ENCODE data around the gene SPTA1.

SPTA1 gene

DNA sequence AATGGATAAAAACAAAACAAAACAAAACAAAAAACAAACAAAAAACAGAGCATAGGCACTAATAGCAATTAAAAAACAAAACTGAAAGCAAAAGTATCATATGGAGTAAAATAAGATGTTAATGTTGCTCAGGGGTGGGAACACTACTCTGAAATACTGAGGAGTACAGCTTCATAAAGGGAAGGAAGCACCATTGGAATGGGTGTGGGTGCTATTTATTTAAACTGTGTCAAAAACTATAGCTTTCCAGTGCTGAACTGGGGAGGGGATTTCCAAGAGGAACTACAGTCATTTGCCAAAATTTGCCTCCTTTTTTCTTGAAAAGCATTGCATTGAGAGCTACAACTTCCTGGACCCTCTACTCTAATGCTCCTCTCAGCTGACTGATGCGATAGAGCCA lies 40.0 kb downstream of the SPTA1 start:
- TF ChIP-seq GATA3 (IDR thresholded peaks at IDR 0.05; ENCODE audit: low read depth, low read length) (no peak), GATA2 (IDR thresholded peaks at IDR 0.05; ENCODE audit: low read depth, low read length) (no peak)

DNA sequence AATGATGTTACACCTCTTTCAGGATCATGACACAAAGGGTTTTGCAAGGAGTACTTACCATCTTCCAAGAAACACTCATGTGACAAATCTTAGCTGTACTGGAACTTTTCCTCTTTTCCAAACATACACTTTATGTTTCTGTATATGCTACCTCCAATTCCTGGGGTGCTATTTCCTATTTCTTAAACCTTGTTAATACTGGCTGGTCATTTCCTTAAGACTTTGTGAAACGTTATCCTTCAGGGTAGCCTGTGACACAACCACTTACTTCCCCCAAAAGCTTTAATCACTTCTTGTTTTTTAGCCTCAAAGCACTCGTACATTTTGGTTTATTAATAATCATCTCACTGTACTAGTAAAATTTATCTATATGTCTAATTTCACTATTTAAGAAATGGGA lies 42.1 kb downstream of the SPTA1 start:
- TF ChIP-seq GATA2 (IDR thresholded peaks at IDR 0.05; ENCODE audit: low read depth, low read length) (no peak), GATA3 (IDR thresholded peaks at IDR 0.05; ENCODE audit: low read depth, low read length) (no peak)

DNA sequence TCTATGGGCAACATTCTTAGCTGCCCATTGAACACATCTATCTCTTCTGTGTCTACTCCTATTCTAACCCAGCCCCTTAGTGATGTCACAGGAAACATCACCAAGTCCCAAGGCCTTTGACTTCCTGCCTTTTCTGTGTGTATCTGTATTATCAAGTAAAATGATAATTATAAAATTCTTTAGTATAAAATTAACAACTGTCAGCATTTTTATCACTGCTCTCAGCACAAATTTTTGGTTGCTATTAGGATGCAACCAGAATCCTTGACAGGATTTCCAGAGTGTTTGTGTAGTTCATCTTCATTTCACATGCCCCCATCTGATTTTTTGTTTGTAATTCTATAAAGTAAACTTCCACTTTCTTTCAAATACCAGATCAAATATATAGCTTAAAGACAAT lies 47.6 kb downstream of the SPTA1 start:
- no peak for TF ChIP-seq GATA3 (IDR thresholded peaks at IDR 0.05; ENCODE audit: low read depth, low read length)
- no peak for TF ChIP-seq GATA2 (IDR thresholded peaks at IDR 0.05; ENCODE audit: low read depth, low read length)

DNA sequence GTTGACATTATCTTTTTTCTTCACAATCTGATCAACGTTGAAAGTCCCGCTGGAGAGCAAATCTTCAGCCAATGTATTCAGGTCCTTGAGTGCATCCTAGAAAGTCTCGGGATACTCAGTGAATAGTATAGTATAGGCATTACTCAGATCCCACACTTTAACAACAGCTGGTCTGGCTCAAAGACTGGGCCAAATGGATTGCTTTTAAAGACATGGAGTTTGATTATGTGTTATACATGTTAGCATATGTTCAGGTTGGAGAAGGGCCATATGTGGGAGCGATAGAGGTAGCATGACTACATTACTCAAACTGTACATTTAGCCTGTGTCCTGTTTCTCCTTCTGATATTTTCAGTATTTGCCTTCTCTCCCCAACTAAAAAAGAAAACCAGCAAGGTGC lies 48.4 kb downstream of the SPTA1 start:
- TF ChIP-seq GATA2 (IDR thresholded peaks at IDR 0.05; ENCODE audit: low read depth, low read length): no peak
- no peak for TF ChIP-seq GATA3 (IDR thresholded peaks at IDR 0.05; ENCODE audit: low read depth, low read length)

DNA sequence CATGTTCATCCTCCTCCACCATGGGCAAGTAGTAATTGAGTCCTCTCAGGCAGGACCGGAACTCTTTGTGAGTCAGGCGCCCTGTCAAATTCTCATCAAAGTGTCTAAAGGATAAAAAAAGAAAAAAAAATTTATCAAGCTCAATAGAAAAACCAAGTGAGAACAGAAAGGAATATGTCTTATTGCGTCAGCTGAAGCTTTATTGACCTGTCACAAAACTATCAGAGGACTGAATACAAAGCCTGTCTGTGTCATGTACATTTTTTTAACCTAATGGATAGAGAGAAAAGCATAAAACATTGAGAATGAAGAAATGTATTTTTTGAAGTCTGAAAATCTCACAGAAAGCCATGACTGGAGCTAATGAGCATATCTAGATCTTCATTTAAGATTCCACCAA lies 72.8 kb downstream of the SPTA1 start:
- no peak for TF ChIP-seq GATA3 (IDR thresholded peaks at IDR 0.05; ENCODE audit: low read depth, low read length)
- TF ChIP-seq GATA2 (IDR thresholded peaks at IDR 0.05; ENCODE audit: low read depth, low read length): no peak

DNA sequence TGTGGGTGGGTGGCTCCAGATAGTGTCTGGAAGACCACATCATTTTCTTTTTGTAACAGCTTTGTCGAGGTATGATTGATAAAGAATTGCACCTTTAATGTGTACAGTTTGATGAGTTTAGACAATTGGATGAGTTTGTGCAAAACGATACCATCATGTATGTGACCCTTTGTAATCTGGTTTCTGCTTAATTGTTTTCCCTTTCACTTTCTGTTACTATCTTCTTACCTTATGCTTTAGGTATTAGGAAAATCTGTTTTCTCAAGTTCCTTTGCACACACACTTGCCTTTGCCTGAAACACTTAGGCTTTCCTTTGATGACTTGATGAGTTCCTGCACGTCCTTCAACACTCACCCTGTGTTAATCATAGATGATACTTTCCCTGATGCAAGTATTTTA lies 74.6 kb downstream of the SPTA1 start:
- TF ChIP-seq GATA2 (IDR thresholded peaks at IDR 0.05; ENCODE audit: low read depth, low read length) (no peak), GATA3 (IDR thresholded peaks at IDR 0.05; ENCODE audit: low read depth, low read length) (no peak)

DNA sequence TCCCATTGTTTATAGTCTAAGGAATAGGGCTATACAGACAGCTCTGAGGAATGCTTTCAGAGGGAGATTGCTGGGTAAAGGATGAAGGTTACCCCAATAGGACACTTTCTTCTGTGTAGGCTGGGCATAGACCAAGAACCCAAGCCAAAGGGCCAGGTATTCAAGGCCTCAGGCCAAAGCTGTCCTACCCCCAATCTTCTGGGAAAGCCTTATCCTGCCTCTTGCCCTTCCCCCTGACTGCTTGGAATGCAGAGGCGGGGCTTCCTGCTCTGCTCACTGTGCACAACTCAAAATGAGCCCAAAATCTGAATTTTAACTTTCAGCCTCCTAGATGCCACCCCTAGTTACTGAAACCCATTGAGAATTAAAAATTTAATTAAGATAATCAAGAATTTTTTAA lies 79.2 kb downstream of the SPTA1 start:
- TF ChIP-seq GATA2 (IDR thresholded peaks at IDR 0.05; ENCODE audit: low read depth, low read length) (no peak), GATA3 (IDR thresholded peaks at IDR 0.05; ENCODE audit: low read depth, low read length) (no peak)

DNA sequence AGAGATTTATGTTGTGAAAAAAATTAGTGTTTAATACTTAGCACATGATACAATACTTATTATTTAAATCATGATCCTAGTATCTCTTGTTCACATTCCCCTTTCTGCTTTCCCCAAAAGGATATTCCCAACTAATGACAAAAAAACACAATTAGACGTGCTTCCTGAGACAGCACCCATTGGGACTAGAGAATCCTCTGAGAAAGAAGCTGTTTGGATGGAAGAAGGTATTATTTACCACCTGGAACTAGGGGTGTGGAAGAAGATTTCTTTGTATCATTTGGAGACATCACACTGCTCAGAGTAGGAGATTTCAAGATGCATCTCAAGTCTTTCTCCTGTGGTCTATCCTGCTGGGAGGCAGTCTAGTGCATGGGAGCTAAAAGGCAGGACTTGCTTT lies 81.5 kb downstream of the SPTA1 start, which contains the start of gene OR10Z1:
Gene OR10Z1 (plus strand): TSS at position 301 of the 400 bp plus-strand sequence. CDS start 1,171 bp downstream, outside the sequence.
- no peak for TF ChIP-seq GATA3 (IDR thresholded peaks at IDR 0.05; ENCODE audit: low read depth, low read length)

DNA sequence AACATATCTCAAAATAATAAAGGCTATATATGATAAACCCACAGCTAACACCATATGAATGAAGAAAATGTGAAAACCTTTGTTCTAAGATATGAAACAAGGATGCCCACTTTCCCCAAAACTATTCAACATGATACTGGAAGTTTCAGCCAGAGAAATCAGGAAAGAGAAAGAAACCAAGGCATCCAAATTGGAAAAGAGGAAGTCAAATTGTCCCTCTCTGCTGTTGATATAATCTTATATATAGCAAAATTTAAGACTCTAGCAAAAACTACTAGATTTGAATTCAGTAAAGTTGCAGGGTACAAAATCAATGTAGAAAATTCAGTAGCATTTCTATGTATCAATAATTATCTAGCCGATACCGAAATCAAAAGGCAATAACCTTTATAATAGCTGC lies 85.8 kb downstream of the SPTA1 start:
- no peak for TF ChIP-seq GATA3 (IDR thresholded peaks at IDR 0.05; ENCODE audit: low read depth, low read length)
- no peak for TF ChIP-seq GATA2 (IDR thresholded peaks at IDR 0.05; ENCODE audit: low read depth, low read length)

DNA sequence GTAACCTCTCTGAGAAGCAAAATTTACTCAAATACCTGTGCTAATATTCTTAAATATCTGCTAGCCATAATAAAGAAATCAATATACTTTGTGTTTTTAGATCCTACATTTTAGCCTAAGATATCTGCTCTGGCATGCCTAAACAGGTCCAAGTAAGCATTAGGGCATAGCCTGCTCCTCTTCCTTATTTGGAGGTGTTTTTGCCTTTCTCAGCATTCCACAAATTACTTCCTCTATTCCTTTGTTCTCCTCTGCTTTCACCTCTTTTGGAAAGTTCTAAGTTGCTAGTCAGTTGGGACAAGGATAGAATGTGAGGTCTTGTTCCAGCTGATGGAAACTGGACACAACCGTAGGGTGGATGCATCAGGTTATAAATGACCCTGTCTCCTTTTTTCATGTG lies 99.6 kb downstream of the SPTA1 start:
- TF ChIP-seq GATA3 (IDR thresholded peaks at IDR 0.05; ENCODE audit: low read depth, low read length): no peak
- TF ChIP-seq GATA2 (IDR thresholded peaks at IDR 0.05; ENCODE audit: low read depth, low read length): no peak

DNA sequence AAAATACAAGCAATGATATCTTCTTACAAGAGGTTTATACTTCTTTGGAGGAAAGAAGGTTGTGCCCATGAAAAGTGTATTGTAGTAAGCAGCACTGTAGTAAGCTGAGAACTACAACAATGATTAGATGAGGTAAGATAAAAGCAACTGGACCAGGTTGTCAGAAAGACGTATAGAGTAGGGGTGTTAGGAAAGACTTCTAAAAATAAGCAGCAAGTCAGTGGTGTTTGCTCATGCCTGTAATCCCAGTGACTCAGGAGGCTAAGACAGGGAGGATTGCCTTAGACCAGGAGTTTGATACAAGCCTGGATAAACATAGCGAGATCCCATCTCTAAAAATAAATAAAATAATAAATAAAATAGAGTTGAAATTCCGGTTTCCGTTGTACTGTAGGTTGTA lies 102.6 kb downstream of the SPTA1 start:
- TF ChIP-seq GATA3 (IDR thresholded peaks at IDR 0.05; ENCODE audit: low read depth, low read length) (no peak), GATA2 (IDR thresholded peaks at IDR 0.05; ENCODE audit: low read depth, low read length) (no peak)

DNA sequence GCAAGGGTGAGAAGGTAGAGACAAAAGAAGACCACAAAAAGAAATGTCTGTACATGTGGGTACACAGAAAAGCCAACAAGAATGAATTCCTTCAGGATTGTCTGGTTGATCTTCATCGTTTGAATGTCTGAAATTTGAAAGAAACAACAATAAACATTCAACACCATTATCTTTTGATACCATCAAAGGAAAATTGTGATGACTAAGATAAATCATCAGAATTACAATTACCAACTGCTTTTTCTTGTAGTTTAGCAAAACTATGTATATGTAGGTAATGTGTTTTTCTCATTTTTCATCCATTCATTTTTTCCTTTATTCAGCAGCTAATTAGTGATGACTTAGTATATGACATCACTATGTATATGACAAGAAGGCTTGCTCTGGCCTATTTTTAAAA lies 106.8 kb downstream of the SPTA1 start, which contains the start of gene OR10X1:
Gene OR10X1 (minus strand): TSS at position 167 of the 400 bp plus-strand sequence. CDS start 0 bp downstream, at position 167.
- TF ChIP-seq GATA2 (IDR thresholded peaks at IDR 0.05; ENCODE audit: low read depth, low read length) (no peak), GATA3 (IDR thresholded peaks at IDR 0.05; ENCODE audit: low read depth, low read length) (no peak)

DNA sequence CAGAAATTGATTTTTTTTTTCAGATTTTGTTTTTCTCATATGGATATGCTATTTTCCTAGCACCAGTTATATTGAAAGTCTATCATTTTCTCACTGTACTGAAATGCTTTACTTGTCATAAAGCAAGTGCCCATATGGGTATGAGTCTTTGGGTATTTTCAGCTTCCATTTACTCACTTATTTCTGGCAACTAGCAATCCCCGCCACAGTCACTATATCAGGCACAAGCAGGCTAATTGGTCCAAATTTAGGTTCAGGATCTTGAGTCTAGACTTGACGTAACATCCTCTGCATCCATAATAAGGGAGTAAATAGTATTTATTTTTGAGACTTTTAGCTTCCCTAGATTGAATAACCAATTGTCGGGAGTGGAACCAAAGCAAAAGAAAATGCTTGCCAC lies 109.0 kb downstream of the SPTA1 start:
- TF ChIP-seq GATA2 (IDR thresholded peaks at IDR 0.05; ENCODE audit: low read depth, low read length) (no peak), GATA3 (IDR thresholded peaks at IDR 0.05; ENCODE audit: low read depth, low read length) (no peak)

DNA sequence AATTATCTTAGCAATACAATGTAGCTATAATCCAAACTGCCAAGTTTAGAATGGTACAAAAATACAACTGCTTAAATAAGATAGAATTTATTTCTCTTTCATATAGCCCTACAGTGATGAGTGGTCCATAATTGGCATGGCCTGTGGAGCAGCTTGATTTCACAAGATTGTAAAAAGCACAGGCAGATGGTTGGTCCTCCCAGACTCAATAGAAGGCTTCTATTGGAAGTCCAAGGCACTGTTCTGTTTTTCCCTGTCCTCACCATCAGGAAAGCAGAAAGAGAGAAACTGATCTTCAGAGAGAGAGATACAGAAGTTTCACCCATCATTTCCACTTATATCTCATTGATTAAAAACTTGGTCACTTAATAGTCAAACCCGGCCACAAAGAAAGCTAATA lies 114.3 kb downstream of the SPTA1 start:
- TF ChIP-seq GATA2 (IDR thresholded peaks at IDR 0.05; ENCODE audit: low read depth, low read length) (no peak), GATA3 (IDR thresholded peaks at IDR 0.05; ENCODE audit: low read depth, low read length) (no peak)

DNA sequence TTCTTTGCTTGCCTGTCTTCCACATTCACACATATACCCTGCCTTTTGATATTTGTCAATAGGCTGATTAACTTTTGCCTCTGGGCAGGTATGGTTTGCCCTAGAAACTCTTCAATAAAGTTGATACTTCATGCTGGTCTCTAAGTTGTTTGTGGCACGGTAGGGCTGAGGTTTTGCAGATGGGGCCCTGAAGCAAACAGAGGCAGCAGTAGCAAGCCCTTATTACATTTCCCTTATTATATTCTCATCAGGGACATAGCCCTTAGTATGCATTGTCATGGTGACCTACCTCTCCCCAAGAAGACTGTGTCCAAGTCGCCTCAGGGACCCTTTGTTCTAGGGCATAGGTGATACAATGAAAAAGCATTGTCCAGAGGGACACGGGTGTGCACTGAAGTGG lies 116.0 kb downstream of the SPTA1 start, which contains the start of gene OR6P1:
Gene OR6P1 (minus strand): TSS at position 101 of the 400 bp plus-strand sequence. CDS start 6,976 bp downstream, outside the sequence.
- TF ChIP-seq GATA3 (IDR thresholded peaks at IDR 0.05; ENCODE audit: low read depth, low read length) (no peak), GATA2 (IDR thresholded peaks at IDR 0.05; ENCODE audit: low read depth, low read length) (no peak)

DNA sequence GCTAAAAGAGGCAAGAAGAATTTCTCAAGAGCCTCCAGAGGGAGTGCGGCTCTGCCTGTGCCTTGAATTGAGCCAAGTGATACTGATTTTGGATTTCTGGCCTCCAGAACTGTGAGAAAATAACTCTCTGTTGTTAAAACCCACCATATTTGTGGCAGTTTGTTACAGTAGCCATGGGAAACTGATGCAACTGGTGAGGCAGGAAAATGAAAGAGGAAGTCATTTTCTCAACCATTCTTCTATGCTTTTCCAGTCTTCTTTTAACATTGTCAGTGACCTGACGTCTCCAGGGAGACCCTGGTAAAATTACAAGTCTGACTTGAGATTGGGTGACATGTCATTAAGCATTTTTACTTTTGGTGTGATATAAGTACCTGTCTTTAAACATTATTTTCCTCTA lies 121.9 kb downstream of the SPTA1 start:
- TF ChIP-seq GATA2 (IDR thresholded peaks at IDR 0.05; ENCODE audit: low read depth, low read length): no peak
- TF ChIP-seq GATA3 (IDR thresholded peaks at IDR 0.05; ENCODE audit: low read depth, low read length): no peak
